ENCODE data around the gene FKBP3. TPM values are rescaled to one million over a fixed set of nuclear protein-coding genes. Genes with fewer than 3 reads are reported as not detected.

FKBP3 gene
- total RNA-seq (2022) = 61.7 and 62.0 TPM in 2 replicates
- Bru-seq, nascent RNA = percentile 76 among the genes with signal in this experiment
- BruChase-seq, experiment 1, labeled RNA remaining after a 6-hour chase = percentile 86 among the genes with signal in this experiment
- BruChase-seq, experiment 2, labeled RNA remaining after a 2-hour chase = percentile 82 among the genes with signal in this experiment
- long read RNA-seq, transcript FKBP3-202 (7 exons, 1,346 nt) = major isoform, 184 of 196 reads
- long read RNA-seq, partial matches to known transcripts = 3 of 196 reads
- long read RNA-seq, other reads (novel, unspliced or antisense) = 9 of 196 reads

DNA sequence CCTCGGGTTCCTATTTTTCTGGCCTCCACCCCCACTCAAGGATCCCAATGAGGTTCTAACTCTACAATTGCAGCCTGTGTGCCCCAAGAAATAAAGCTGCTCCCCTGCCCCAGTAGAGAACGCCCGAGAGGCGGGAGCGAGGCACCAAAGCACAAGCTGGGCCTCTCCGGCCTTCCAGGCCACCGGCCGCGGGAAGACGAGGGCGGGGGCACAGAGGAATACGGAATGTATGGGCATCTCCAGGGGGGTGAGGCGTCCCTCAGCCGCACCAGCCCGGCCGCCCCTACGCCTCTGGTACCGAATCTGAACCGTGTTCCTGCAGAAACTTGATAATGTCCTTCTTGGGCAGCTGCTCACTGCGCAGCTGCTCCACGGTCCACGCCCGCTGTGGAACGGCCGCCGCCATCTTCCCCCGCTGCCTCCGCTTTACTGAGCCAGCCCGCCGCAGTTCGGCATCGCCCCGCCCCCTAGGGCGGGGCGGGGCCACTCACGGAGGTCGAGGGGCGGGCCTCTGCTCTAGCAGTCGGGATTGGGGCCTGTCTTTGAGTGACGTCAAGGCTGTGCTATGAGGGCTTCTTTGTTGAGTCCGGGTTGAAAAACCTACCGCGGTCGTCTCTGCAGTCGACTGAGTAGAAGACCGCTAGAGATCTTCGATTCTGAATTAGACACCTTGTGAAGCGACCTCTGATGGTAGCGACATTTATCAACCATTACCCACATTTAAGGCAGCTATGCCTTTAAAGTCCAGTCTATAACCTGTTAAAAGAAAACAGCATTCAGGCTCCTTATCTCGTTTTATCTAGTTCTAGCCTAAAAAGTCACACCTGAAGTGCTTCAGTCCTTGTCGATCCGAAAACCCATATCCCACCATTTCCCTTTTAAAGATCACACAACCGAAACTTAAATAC is at the start of gene FKBP3:
Gene FKBP3 (minus strand): TSS at position 431 of the 908 bp plus-strand sequence. CDS start 25 bp downstream, at position 406.
- POLR2A ChIA-PET = interaction anchor here (0.6 to 8.9 kb wide), 31 partner anchors 9 to 221 kb away, joined by 3 to 165 read pairs (median 5); partner anchors contain the start of genes KLHL28, MIS18BP1, PRPF39 and TOGARAM1
- H3K9me3 Mint-ChIP-seq (ENCODE audit: unreplicated experiment) = no peaks in the 10 kb centered on the region
- intact Hi-C loops (cut with micrococcal nuclease) = loop anchor here (1.0 to 2.0 kb wide), 5 partner anchors 50 to 221 kb away; partner anchors contain the start of genes KLHL28, MIS18BP1 and PRPF39
- H3K27me3 Mint-ChIP-seq (ENCODE audit: insufficient read depth, unreplicated experiment) = no peaks in the 10 kb centered on the region
- H3K27ac Mint-ChIP-seq (ENCODE audit: low read depth, unreplicated experiment) = peak within 1 kb of the TSS; percentile 99
- CTCF ChIA-PET = interaction anchor here (0.6 to 2.0 kb wide), 11 partner anchors 16 to 221 kb away, joined by 3 to 10 read pairs (median 3); partner anchors contain the start of gene MIS18BP1
- no peak for TF ChIP-seq CTCF (IDR thresholded peaks at IDR 0.05; ENCODE audit: unreplicated experiment)
- DNase-seq (ENCODE audit: unreplicated experiment) = peak; percentile 99
- peaks cover 17% of the 10 kb centered on the region for H3K4me1 Mint-ChIP-seq (ENCODE audit: insufficient read depth, unreplicated experiment)
- H3K36me3 Mint-ChIP-seq (ENCODE audit: insufficient read depth, unreplicated experiment) = no peaks in the 10 kb centered on the region
- H3K4me3 Mint-ChIP-seq (ENCODE audit: unreplicated experiment) = peak within 1 kb of the TSS; percentile 100
- no TSS peak for BruUV-seq (replicated peaks)

GRCh38 chr14:45181806-45182205 is 47.5 kb upstream of the FKBP3 start:
- Mint-ChIP-seq H3K4me1 (ENCODE audit: insufficient read depth, unreplicated experiment) (peaks cover 10% of the 10 kb centered on the region), H3K4me3 (ENCODE audit: unreplicated experiment) (no peak overlapping the region), H3K27ac (ENCODE audit: low read depth, unreplicated experiment) (no peak overlapping the region), H3K36me3 (ENCODE audit: insufficient read depth, unreplicated experiment) (no peaks in the 10 kb centered on the region), H3K27me3 (ENCODE audit: insufficient read depth, unreplicated experiment) (no peaks in the 10 kb centered on the region), H3K9me3 (ENCODE audit: unreplicated experiment) (no peaks in the 10 kb centered on the region)
- POLR2A ChIA-PET = interaction anchor here (0.7 to 1.3 kb wide), 2 partner anchors 15 to 48 kb away, joined by 3 to 5 read pairs; partner anchors contain the start of gene FKBP3
- TF ChIP-seq CTCF (IDR thresholded peaks at IDR 0.05; ENCODE audit: unreplicated experiment) = no peak
- DNase-seq (ENCODE audit: unreplicated experiment) = no peak
- CTCF ChIA-PET = no interaction called here
- intact Hi-C loops (cut with micrococcal nuclease) = no loop called here
- BruUV-seq (replicated peaks) = no TSS peak

DNA sequence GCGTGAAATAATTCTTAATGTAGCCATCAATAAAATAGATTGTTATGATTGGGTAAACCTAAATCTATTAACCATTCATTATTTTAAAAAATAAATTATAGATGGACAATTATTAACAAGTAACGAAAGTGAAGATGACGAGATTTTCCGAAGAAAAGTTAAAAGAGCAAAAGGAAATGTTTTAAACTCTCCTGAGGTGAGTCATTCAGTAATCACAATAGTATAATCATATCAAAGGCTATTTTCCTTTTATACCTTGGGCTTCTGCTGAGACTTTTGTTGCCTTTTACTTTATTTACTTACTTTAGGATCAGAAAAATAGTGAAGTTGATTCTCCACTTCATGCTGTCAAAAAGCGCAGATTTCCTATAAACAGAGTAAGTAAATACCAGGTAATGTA is 47.0 kb upstream of the FKBP3 start:
- Mint-ChIP-seq H3K36me3 (ENCODE audit: insufficient read depth, unreplicated experiment) (no peaks in the 10 kb centered on the region), H3K4me1 (ENCODE audit: insufficient read depth, unreplicated experiment) (peaks cover 10% of the 10 kb centered on the region), H3K27me3 (ENCODE audit: insufficient read depth, unreplicated experiment) (no peaks in the 10 kb centered on the region), H3K4me3 (ENCODE audit: unreplicated experiment) (no peak overlapping the region), H3K27ac (ENCODE audit: low read depth, unreplicated experiment) (no peak overlapping the region), H3K9me3 (ENCODE audit: unreplicated experiment) (no peaks in the 10 kb centered on the region)
- intact Hi-C loops (cut with micrococcal nuclease) = no loop called here
- DNase-seq (ENCODE audit: unreplicated experiment) = no peak
- no peak for TF ChIP-seq CTCF (IDR thresholded peaks at IDR 0.05; ENCODE audit: unreplicated experiment)
- ChIA-PET POLR2A (interaction anchor here (1.3 kb wide), 1 partner anchor 47 kb away, joined by 5 read pairs; the partner anchor contains the start of gene FKBP3), CTCF (no interaction called here)
- no TSS peak for BruUV-seq (replicated peaks)

GRCh38 chr14:45177076-45177475 is 42.8 kb upstream of the FKBP3 start:
- ChIA-PET POLR2A (interaction anchor here (1.7 kb wide), 1 partner anchor 30 kb away, joined by 3 read pairs; no protein-coding TSS in a partner anchor), CTCF (interaction anchor here (2.3 kb wide), 1 partner anchor 77 kb away, joined by 7 read pairs; no protein-coding TSS in a partner anchor)
- H3K9me3 Mint-ChIP-seq (ENCODE audit: unreplicated experiment) = no peaks in the 10 kb centered on the region
- H3K27me3 Mint-ChIP-seq (ENCODE audit: insufficient read depth, unreplicated experiment) = no peaks in the 10 kb centered on the region
- H3K4me3 Mint-ChIP-seq (ENCODE audit: unreplicated experiment) = peak overlapping the region; percentile 32
- no peaks in the 10 kb centered on the region for H3K36me3 Mint-ChIP-seq (ENCODE audit: insufficient read depth, unreplicated experiment)
- BruUV-seq (replicated peaks) = no TSS peak
- peak; percentile 93 for DNase-seq (ENCODE audit: unreplicated experiment)
- intact Hi-C loops (cut with micrococcal nuclease) = no loop called here
- peaks cover 10% of the 10 kb centered on the region for H3K4me1 Mint-ChIP-seq (ENCODE audit: insufficient read depth, unreplicated experiment)
- TF ChIP-seq CTCF (IDR thresholded peaks at IDR 0.05; ENCODE audit: unreplicated experiment) = no peak
- no peak overlapping the region for H3K27ac Mint-ChIP-seq (ENCODE audit: low read depth, unreplicated experiment)
